Lower leg skin (tissue), 3 donors: ENCODE measurements around the gene SELENON.
"Not testable (repeated sequence)": the region's sequence is repeated elsewhere in the genome, so short reads cannot be mapped to it uniquely, and the experiment has no call there.

Source experiments
- POLR2A ChIP-seq, 2 donors: fragments of 450-650 bp; IDR thresholded peaks; one replicate each; pipeline ENCODE4 v1.6.1; 2016 to 2017; ENCODE audit warnings: antibody characterized with exemption in 2 of 2, mild to moderate bottlenecking in 1 of 2, moderate library complexity in 1 of 2
- TF ChIP-seq, protein P1 (sequence below), 3 donors: fragments of 450-650 bp; IDR thresholded peaks; one replicate each; pipeline ENCODE4 v1.5.1; 2016; ENCODE audit warnings: antibody characterized with exemption in 3 of 3, mild to moderate bottlenecking in 3 of 3, moderate library complexity in 2 of 3

DNA sequence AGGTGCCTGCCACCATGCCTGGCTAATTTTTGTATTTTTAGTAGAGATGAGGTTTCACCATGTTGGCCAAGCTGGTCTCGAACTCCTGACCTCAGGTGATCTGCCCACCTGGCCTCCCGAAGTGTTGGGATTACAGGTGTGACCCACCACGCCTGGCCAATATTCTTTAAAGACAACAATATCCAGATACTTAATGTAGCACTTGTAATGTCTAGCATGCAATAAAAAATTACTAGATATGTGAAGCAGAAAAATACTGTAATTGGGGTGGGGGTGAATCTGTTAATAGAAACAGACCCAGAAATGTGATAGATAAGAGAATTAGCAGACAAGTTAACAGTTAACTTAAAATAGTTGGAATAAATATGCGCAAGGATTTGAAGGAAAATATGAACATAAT is 39.8 kb downstream of the SELENON start:
- TF ChIP-seq, protein P1, sequence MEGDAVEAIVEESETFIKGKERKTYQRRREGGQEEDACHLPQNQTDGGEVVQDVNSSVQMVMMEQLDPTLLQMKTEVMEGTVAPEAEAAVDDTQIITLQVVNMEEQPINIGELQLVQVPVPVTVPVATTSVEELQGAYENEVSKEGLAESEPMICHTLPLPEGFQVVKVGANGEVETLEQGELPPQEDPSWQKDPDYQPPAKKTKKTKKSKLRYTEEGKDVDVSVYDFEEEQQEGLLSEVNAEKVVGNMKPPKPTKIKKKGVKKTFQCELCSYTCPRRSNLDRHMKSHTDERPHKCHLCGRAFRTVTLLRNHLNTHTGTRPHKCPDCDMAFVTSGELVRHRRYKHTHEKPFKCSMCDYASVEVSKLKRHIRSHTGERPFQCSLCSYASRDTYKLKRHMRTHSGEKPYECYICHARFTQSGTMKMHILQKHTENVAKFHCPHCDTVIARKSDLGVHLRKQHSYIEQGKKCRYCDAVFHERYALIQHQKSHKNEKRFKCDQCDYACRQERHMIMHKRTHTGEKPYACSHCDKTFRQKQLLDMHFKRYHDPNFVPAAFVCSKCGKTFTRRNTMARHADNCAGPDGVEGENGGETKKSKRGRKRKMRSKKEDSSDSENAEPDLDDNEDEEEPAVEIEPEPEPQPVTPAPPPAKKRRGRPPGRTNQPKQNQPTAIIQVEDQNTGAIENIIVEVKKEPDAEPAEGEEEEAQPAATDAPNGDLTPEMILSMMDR (IDR thresholded peaks at IDR 0.05), result not testable (repeated sequence)
- TF ChIP-seq POLR2A (IDR thresholded peaks at IDR 0.05), result not testable (repeated sequence)
